Transverse colon (tissue), 4 donors: ENCODE results near the gene QDPR. TPM values are rescaled to one million over a fixed set of nuclear protein-coding genes. Genes with fewer than 3 reads are reported as not detected.

Experiments
- DNase-seq: peaks from one replicate; pipeline ENCODE4 v3.0.0-alpha.2; 2019
- H3K27ac ChIP-seq, 4 donors: fragments of 200-600 bp; sonication (generic); 2 replicates each; pipeline ENCODE4 v1.5.1; 2016 to 2018; ENCODE audit warnings: inconsistent platforms in 4 of 4
- H3K27me3 ChIP-seq: fragments of 200-600 bp; sonication (generic); 2 replicates; pipeline ENCODE4 v1.5.1; 2017; ENCODE audit warnings: inconsistent platforms
- H3K36me3 ChIP-seq, 4 donors: fragments of 200-600 bp; sonication (generic); 2 replicates each; pipeline ENCODE4 v1.5.1; 2017 to 2019; ENCODE audit warnings: inconsistent platforms in 4 of 4
- H3K4me1 ChIP-seq, 4 donors: fragments of 200-600 bp; sonication (generic); 2 replicates each; pipeline ENCODE4 v1.5.1; 2017 to 2020; ENCODE audit warnings: inconsistent platforms in 4 of 4
- H3K4me3 ChIP-seq, 4 donors: fragments of 200-600 bp; sonication (generic); 1 replicate in 1 of 4; 2 replicates in 3 of 4; pipeline versions ENCODE4 v1.5.1 to v1.6.1; 2017 to 2019; ENCODE audit warnings: inconsistent platforms in 4 of 4
- H3K9me3 ChIP-seq, 2 donors: fragments of 200-600 bp; sonication (generic); 2 replicates each; pipeline ENCODE4 v1.5.1; 2017 to 2019; ENCODE audit warnings: inconsistent platforms in 2 of 2
- EP300 ChIP-seq: sonication (generic); formaldehyde crosslinking; IDR thresholded peaks from one replicate; pipeline ENCODE4 v1.6.1; 2017; ENCODE audit warnings: antibody characterized with exemption, low read depth
- POLR2A ChIP-seq: fragments of 450-650 bp; IDR thresholded peaks from one replicate; pipeline ENCODE4 v1.6.1; 2016; ENCODE audit warnings: antibody characterized with exemption, mild to moderate bottlenecking, moderate library complexity
- POLR2AphosphoS5 ChIP-seq, 3 donors: sonication (generic); formaldehyde crosslinking; IDR thresholded peaks; one replicate each; pipeline ENCODE4 v1.6.1; 2016; ENCODE audit warnings: antibody characterized with exemption in 3 of 3
- WGBS, 2 donors: methylation state at CpG; one replicate each; pipeline ENCODE4 v1.1.5; 2018; ENCODE audit warnings: low coverage in 1 of 2; 5-methylcytosine and 5-hydroxymethylcytosine counted together
- in situ Hi-C, 4 donors: fragments of 200-750 bp; cut with MboI; loops; one replicate each; pipeline versions ENCODE4 v1.15.0 to v1.15.1; 2017; ENCODE audit warnings: low sequenced_read_pairs in 3 of 4, low pct_ligation_motif_present in 1 of 4, low pct_unique_long_range_greater_than_20kb in 1 of 4
- intact Hi-C: fragments of 100-400 bp; cut with DNase I; formaldehyde crosslinking; loops from one replicate; pipeline ENCODE4 v1.15.1; 2023; ENCODE audit warnings: low total_unique reads
- total RNA-seq, 4 donors: library from RNA; depleted of rRNA; stranded (reverse); fragments of >200 nt; gene quantifications; one replicate each; pipeline ENCODE4 v1.1.0, GENCODE V29; 2016
- TF ChIP-seq, protein P1 (sequence below), 5 experiments: fragments of 200-600 bp in 3 of 5; fragments of 450-650 bp in 2 of 5; sonication (generic) in 3 of 5; IDR thresholded peaks; 1 replicate in 2 of 5; 2 replicates in 3 of 5; pipeline ENCODE4 v1.5.1; 2016 to 2017; ENCODE audit warnings: antibody characterized with exemption in 5 of 5, inconsistent platforms in 3 of 5, mild to moderate bottlenecking in 2 of 5, moderate library complexity in 1 of 5

QDPR gene
- total RNA-seq, 4 donors from 2014 or later: 11.4 to 32.4 (median 13.0) TPM; not detected in 1

DNA sequence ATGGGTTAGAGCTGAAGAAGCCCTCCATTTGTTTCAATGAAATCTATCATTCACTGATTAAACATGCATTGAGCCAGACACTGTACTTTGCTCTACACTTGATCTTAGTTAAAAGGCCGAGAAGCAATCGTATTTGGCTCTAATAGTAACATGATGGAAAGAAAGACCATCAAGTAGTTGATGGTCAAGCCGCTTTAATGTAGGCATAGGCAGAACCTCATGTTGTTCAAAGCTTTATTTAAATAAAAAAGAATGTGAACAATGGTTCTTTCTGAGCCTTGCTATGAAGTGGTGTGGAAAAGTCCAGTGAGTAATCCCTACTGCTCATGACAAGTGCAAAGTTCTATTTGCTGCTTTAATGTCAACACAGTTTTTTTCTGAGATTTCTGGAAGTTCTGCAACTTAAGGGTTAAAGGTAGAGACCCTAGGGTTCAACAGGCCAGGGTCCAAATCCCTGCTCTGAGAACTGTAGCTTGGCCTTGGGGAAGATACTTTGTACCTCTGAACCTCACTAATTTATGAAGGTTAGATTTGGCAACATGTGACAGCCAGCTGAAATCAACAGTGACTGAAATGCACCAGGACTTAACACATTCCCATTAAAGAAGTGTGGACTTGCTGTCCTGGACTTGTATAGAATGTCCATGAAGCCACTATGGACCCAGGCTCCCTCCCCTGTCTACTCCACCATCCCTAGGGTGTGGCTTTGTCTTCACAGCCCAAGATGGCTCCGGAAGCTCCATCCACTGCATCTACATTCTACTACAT is 47.2 kb upstream of the QDPR start:
- intact Hi-C loops: no loop called here
- TF ChIP-seq POLR2A: no peak
- TF ChIP-seq EP300: no peak
- TF ChIP-seq, protein P1, sequence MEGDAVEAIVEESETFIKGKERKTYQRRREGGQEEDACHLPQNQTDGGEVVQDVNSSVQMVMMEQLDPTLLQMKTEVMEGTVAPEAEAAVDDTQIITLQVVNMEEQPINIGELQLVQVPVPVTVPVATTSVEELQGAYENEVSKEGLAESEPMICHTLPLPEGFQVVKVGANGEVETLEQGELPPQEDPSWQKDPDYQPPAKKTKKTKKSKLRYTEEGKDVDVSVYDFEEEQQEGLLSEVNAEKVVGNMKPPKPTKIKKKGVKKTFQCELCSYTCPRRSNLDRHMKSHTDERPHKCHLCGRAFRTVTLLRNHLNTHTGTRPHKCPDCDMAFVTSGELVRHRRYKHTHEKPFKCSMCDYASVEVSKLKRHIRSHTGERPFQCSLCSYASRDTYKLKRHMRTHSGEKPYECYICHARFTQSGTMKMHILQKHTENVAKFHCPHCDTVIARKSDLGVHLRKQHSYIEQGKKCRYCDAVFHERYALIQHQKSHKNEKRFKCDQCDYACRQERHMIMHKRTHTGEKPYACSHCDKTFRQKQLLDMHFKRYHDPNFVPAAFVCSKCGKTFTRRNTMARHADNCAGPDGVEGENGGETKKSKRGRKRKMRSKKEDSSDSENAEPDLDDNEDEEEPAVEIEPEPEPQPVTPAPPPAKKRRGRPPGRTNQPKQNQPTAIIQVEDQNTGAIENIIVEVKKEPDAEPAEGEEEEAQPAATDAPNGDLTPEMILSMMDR (IDR thresholded peaks at IDR 0.05): no peak
- TF ChIP-seq POLR2AphosphoS5 (IDR thresholded peaks at IDR 0.05): no peak
- Histone ChIP-seq H3K36me3 (no peaks in the 10 kb centered on the region), H3K9me3 (no peaks in the 10 kb centered on the region), H3K4me1 (no peaks in the 10 kb centered on the region), H3K4me3 (no peak overlapping the region), H3K27me3 (no peaks in the 10 kb centered on the region), H3K27ac (no peak overlapping the region)
- in situ Hi-C loops: loop anchor here in 3 of 4 donors (5.0 to 25.0 kb wide), 5 partner anchors 78 to 1028 kb away; partner anchors contain the start of genes FAM184B (in 1 of the 3) and LCORL (in 1 of the 3)
- 88 to 91% methylated on average over 4 of the region's 4 CpGs for WGBS, 2 donors
- no peak for DNase-seq

DNA sequence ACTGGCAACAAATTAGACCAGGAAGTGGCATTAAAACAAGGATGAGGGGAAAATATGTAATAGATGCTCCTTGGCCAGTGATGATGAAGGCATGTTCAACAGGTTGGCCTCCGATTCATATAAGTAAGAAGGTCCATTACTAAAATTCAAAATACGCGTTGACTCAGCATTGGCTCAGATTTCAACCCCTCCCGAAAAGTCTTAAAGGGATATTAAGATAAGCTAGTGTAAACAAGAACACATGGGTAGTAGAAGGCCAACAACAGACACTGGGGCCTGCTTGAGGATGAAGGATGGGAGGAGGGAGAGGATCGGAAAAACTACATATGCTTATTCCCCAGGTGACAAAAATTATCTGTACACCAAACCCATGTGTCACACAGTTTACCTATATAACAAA is 46.0 kb upstream of the QDPR start:
- Histone ChIP-seq H3K9me3 (no peaks in the 10 kb centered on the region), H3K27ac (no peak overlapping the region), H3K4me3 (no peak overlapping the region), H3K4me1 (no peaks in the 10 kb centered on the region), H3K36me3 (no peaks in the 10 kb centered on the region), H3K27me3 (no peaks in the 10 kb centered on the region)
- in situ Hi-C loops: loop anchor here in 3 of 4 donors (5.0 to 25.0 kb wide), 5 partner anchors 79 to 1029 kb away; partner anchors contain the start of genes FAM184B (in 1 of the 3) and LCORL (in 1 of the 3)
- intact Hi-C loops: no loop called here
- WGBS, 2 donors: 77 to 86% methylated on average over 2 to 5 of the region's 5 CpGs
- TF ChIP-seq, protein P1 (IDR thresholded peaks at IDR 0.05): no peak
- TF ChIP-seq POLR2AphosphoS5 (IDR thresholded peaks at IDR 0.05) (no peak), POLR2A (no peak), EP300 (no peak)
- no peak for DNase-seq

DNA sequence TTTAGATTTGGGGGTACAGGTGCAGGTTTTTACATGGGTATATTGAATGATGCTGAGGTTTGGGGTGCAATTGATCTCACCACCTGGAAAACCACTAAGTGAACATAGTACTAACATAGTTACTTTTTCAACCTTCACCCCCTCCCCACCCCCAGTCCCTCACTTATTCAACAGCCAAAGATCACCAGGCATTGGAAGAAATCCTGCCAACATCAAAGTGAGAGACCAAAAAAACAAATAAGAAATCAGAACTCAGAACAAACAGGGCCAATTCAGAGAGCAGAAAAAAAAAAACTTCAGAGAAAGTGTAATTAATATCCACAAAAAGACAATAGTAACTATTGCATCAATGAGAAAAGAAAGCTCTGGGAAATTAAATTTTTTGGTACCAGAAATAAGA is 44.6 kb upstream of the QDPR start:
- no peak for DNase-seq
- no peaks in the 10 kb centered on the region for H3K9me3 ChIP-seq
- H3K27ac ChIP-seq: no peak overlapping the region
- H3K4me3 ChIP-seq: no peak overlapping the region
- H3K27me3 ChIP-seq: no peaks in the 10 kb centered on the region
- H3K4me1 ChIP-seq: no peaks in the 10 kb centered on the region
- in situ Hi-C loops: loop anchor here in 3 of 4 donors (5.0 to 25.0 kb wide), 5 partner anchors 81 to 1031 kb away; partner anchors contain the start of genes FAM184B (in 1 of the 3) and LCORL (in 1 of the 3)
- intact Hi-C loops: no loop called here
- H3K36me3 ChIP-seq: no peaks in the 10 kb centered on the region
- TF ChIP-seq POLR2A (no peak), EP300 (no peak), POLR2AphosphoS5 (IDR thresholded peaks at IDR 0.05) (no peak)
- TF ChIP-seq, protein P1 (IDR thresholded peaks at IDR 0.05): no peak

DNA sequence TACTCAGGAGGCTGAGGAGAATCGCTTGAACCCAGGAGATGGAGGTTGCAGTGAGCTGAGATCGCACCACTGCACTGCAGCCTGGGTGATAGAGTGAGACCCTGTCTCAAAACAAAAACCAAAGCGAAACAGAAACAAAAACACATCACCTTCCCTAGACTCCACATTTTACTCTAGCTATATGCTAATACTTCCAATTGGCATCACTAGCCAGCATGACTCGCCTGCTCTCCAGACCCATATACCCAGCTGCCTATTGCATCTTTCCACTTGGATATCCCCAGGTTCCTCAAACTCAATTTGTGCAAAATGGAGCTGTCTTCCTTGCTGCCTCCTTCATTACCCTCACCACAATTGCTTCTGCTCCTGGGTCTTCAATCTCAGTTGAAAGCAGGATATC is 42.7 kb upstream of the QDPR start:
- intact Hi-C loops: no loop called here
- no peak for TF ChIP-seq EP300
- TF ChIP-seq, protein P1 (IDR thresholded peaks at IDR 0.05): no peak
- TF ChIP-seq POLR2A: no peak
- TF ChIP-seq POLR2AphosphoS5 (IDR thresholded peaks at IDR 0.05): no peak
- Histone ChIP-seq H3K9me3 (no peaks in the 10 kb centered on the region), H3K4me3 (no peak overlapping the region), H3K27me3 (no peaks in the 10 kb centered on the region), H3K4me1 (no peaks in the 10 kb centered on the region), H3K36me3 (no peaks in the 10 kb centered on the region), H3K27ac (no peak overlapping the region)
- DNase-seq: no peak
- WGBS, 2 donors: 60 to 73% methylated on average over 1 to 4 of the region's 4 CpGs
- in situ Hi-C loops: loop anchor here in 2 of 4 donors (10.0 to 25.0 kb wide), 4 partner anchors 233 to 1033 kb away; partner anchors contain the start of genes FAM184B (in 1 of the 2) and LCORL (in 1 of the 2)
